Measurements from ENCODE around the gene GPR162.
"Not testable (repeated sequence)": the region's sequence is repeated elsewhere in the genome, so short reads cannot be mapped to it uniquely, and the experiment has no call there.

Gene GPR162

GRCh38 chr12:6874015-6874368 is 52.4 kb downstream of the GPR162 start:
- DNase-seq (ENCODE audit: low read depth in 2 of 2): not testable (repeated sequence)
